ENCODE data around the gene MAST4.

GRCh38 chr5:66864240-66864884, 268.2 kb downstream of the MAST4 start:
- TF ChIP-seq EZH2 (IDR thresholded peaks at IDR 0.05; ENCODE audit: low read length), result no peak
- peak; percentile 64 to 89 (median 72) for TF ChIP-seq CTCF (optimal IDR thresholded peaks at IDR 0.05 in 1 of 3, IDR thresholded peaks at IDR 0.05 in 1 of 3, conservative IDR thresholded peaks at IDR 0.05 in 1 of 3; ENCODE audit: extremely low read depth in 1 of 3, insufficient read depth in 2 of 3, low read length in 3 of 3)

Data from keratinocyte (primary cell).